ENCODE data around the gene PHACTR1.

DNA sequence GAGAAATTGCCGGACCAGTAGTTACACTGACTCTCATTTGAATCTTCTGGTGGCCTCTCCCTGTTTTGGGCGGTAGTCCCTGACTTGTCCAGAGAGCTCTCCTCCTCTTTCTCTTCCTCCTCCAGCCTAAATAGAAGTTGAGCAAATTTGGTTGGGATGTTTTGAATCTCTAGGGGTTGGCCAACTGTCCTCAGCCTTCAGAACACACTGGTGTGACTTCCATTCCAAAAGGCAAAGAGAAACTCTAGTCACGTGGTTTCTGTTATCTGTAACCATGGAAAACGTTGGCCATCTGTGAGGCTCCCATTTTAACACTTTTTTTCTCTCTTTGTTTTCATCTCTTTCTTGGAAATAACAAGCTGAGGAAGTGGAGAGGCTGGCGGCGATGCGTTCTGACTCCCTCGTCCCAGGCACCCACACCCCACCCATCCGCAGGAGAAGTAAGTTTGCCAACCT, 336.5 kb downstream of the PHACTR1 start:
- TF ChIP-seq ZNF70 (CRISPR knock-in tag; IDR thresholded peaks at IDR 0.05) (no peak), RARB (CRISPR knock-in tag; IDR thresholded peaks at IDR 0.05) (no peak), CREB5 (CRISPR knock-in tag; IDR thresholded peaks at IDR 0.05; ENCODE audit: low read depth) (no peak), PPARA (CRISPR knock-in tag; IDR thresholded peaks at IDR 0.05; ENCODE audit: borderline replicate concordance) (no peak), ZFP3 (CRISPR knock-in tag; IDR thresholded peaks at IDR 0.05) (no peak), BACH2 (CRISPR knock-in tag; IDR thresholded peaks at IDR 0.05; ENCODE audit: borderline replicate concordance) (no peak), ZC3H10 (CRISPR knock-in tag; IDR thresholded peaks at IDR 0.05) (no peak), TCF4 (CRISPR knock-in tag; IDR thresholded peaks at IDR 0.05; ENCODE audit: borderline replicate concordance) (no peak), ZNF565 (CRISPR knock-in tag; conservative IDR thresholded peaks at IDR 0.05; ENCODE audit: low read depth) (no peak), ZNF8 (CRISPR knock-in tag; IDR thresholded peaks at IDR 0.05) (no peak), TOX (CRISPR knock-in tag; IDR thresholded peaks at IDR 0.05; ENCODE audit: borderline replicate concordance) (no peak)
- TF ChIP-seq, protein P1, sequence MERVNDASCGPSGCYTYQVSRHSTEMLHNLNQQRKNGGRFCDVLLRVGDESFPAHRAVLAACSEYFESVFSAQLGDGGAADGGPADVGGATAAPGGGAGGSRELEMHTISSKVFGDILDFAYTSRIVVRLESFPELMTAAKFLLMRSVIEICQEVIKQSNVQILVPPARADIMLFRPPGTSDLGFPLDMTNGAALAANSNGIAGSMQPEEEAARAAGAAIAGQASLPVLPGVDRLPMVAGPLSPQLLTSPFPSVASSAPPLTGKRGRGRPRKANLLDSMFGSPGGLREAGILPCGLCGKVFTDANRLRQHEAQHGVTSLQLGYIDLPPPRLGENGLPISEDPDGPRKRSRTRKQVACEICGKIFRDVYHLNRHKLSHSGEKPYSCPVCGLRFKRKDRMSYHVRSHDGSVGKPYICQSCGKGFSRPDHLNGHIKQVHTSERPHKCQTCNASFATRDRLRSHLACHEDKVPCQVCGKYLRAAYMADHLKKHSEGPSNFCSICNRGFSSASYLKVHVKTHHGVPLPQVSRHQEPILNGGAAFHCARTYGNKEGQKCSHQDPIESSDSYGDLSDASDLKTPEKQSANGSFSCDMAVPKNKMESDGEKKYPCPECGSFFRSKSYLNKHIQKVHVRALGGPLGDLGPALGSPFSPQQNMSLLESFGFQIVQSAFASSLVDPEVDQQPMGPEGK (CRISPR knock-in tag; IDR thresholded peaks at IDR 0.05; ENCODE audit: borderline replicate concordance): no peak
- TF ChIP-seq, protein P2, sequence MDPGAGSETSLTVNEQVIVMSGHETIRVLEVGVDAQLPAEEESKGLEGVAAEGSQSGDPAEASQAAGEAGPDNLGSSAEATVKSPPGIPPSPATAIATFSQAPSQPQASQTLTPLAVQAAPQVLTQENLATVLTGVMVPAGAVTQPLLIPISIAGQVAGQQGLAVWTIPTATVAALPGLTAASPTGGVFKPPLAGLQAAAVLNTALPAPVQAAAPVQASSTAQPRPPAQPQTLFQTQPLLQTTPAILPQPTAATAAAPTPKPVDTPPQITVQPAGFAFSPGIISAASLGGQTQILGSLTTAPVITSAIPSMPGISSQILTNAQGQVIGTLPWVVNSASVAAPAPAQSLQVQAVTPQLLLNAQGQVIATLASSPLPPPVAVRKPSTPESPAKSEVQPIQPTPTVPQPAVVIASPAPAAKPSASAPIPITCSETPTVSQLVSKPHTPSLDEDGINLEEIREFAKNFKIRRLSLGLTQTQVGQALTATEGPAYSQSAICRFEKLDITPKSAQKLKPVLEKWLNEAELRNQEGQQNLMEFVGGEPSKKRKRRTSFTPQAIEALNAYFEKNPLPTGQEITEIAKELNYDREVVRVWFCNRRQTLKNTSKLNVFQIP (CRISPR knock-in tag; IDR thresholded peaks at IDR 0.05; ENCODE audit: borderline replicate concordance, low read depth): no peak
- TF ChIP-seq, protein P3, sequence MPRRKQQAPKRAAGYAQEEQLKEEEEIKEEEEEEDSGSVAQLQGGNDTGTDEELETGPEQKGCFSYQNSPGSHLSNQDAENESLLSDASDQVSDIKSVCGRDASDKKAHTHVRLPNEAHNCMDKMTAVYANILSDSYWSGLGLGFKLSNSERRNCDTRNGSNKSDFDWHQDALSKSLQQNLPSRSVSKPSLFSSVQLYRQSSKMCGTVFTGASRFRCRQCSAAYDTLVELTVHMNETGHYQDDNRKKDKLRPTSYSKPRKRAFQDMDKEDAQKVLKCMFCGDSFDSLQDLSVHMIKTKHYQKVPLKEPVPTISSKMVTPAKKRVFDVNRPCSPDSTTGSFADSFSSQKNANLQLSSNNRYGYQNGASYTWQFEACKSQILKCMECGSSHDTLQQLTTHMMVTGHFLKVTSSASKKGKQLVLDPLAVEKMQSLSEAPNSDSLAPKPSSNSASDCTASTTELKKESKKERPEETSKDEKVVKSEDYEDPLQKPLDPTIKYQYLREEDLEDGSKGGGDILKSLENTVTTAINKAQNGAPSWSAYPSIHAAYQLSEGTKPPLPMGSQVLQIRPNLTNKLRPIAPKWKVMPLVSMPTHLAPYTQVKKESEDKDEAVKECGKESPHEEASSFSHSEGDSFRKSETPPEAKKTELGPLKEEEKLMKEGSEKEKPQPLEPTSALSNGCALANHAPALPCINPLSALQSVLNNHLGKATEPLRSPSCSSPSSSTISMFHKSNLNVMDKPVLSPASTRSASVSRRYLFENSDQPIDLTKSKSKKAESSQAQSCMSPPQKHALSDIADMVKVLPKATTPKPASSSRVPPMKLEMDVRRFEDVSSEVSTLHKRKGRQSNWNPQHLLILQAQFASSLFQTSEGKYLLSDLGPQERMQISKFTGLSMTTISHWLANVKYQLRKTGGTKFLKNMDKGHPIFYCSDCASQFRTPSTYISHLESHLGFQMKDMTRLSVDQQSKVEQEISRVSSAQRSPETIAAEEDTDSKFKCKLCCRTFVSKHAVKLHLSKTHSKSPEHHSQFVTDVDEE (CRISPR knock-in tag; IDR thresholded peaks at IDR 0.05): no peak

Measured in SK-N-SH treated with all-trans-retinoic acid at 6 μM for 48 hours (cell line).